ENCODE measurements around the gene ODC1. TPM values are rescaled to one million over a fixed set of nuclear protein-coding genes. Genes with fewer than 3 reads are reported as not detected.

Gene ODC1
- total and polyA plus RNA-seq, 2 experiments from 2014 or later = 23.3 to 70.3 TPM

DNA sequence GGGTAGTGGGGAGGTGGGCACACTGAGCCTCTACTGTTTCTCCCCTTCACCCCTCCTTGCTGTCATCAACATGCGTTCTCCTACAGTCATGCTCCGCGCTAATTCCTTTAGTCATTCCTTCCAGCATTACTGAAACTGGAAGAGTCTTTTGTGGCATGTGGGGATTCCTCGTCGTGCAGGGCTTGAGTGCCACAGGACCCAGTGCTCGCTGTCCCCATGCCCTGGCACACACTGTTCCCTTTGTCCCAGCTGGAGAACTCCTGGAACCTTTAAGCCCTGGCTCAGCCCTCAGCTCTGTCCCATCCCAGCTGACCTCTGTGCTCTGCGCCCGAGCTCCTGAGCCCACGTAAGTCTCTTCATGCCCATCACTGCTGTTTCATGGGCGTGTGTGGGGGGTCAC lies 42.1 kb downstream of the ODC1 start:
- no peaks in the 10 kb centered on the region for H3F3A ChIP-seq (replicated peaks; ENCODE audit: low read depth)
- no peak overlapping the region for H2AFZ ChIP-seq
- H4K20me1 ChIP-seq (replicated peaks; ENCODE audit: insufficient read depth) = no peaks in the 10 kb centered on the region
- Mint-ChIP-seq H3K27ac (no peak overlapping the region), H3K27me3 (ENCODE audit: insufficient read depth, low read depth, poor library complexity) (peaks cover 9% of the 10 kb centered on the region), H3K4me1 (peaks cover 14% of the 10 kb centered on the region), H3K36me3 (ENCODE audit: low read depth) (no peaks in the 10 kb centered on the region; the same call in 2 of the 3 replicates), H3K9me3 (no peaks in the 10 kb centered on the region), H3K4me3 (no peak overlapping the region)
- no peak for TF ChIP-seq STAT1 (IDR thresholded peaks at IDR 0.05; ENCODE audit: unreplicated experiment)
- TF ChIP-seq NANOG (IDR thresholded peaks at IDR 0.05; ENCODE audit: borderline replicate concordance) = no peak
- TF ChIP-seq, protein P1, sequence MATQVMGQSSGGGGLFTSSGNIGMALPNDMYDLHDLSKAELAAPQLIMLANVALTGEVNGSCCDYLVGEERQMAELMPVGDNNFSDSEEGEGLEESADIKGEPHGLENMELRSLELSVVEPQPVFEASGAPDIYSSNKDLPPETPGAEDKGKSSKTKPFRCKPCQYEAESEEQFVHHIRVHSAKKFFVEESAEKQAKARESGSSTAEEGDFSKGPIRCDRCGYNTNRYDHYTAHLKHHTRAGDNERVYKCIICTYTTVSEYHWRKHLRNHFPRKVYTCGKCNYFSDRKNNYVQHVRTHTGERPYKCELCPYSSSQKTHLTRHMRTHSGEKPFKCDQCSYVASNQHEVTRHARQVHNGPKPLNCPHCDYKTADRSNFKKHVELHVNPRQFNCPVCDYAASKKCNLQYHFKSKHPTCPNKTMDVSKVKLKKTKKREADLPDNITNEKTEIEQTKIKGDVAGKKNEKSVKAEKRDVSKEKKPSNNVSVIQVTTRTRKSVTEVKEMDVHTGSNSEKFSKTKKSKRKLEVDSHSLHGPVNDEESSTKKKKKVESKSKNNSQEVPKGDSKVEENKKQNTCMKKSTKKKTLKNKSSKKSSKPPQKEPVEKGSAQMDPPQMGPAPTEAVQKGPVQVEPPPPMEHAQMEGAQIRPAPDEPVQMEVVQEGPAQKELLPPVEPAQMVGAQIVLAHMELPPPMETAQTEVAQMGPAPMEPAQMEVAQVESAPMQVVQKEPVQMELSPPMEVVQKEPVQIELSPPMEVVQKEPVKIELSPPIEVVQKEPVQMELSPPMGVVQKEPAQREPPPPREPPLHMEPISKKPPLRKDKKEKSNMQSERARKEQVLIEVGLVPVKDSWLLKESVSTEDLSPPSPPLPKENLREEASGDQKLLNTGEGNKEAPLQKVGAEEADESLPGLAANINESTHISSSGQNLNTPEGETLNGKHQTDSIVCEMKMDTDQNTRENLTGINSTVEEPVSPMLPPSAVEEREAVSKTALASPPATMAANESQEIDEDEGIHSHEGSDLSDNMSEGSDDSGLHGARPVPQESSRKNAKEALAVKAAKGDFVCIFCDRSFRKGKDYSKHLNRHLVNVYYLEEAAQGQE (IDR thresholded peaks at IDR 0.05; ENCODE audit: unreplicated experiment) = no peak
- TF ChIP-seq EZH2 (IDR thresholded peaks at IDR 0.05; ENCODE audit: low read depth, unreplicated experiment) = no peak
- no peak overlapping the region for H3K27ac ChIP-seq (ENCODE audit: low read depth)
- no peak overlapping the region for H3K4me3 ChIP-seq
- H3K9me2 ChIP-seq (ENCODE audit: insufficient read depth) = no peaks in the 10 kb centered on the region
- no peak overlapping the region for H3K4me2 ChIP-seq
- ATAC-seq (no peak), DNase-seq (ENCODE audit: low spot score) (no peak)
- H3K36me3 ChIP-seq (ENCODE audit: insufficient read depth) = no peaks in the 10 kb centered on the region
- no peaks in the 10 kb centered on the region for H3K79me2 ChIP-seq (replicated peaks; ENCODE audit: insufficient read depth)
- no peaks in the 10 kb centered on the region; the same call in 1 of the 2 replicates for H3K4me1 ChIP-seq (ENCODE audit: insufficient read depth)
- H3K27me3 ChIP-seq (ENCODE audit: insufficient read depth) = no peaks in the 10 kb centered on the region

DNA sequence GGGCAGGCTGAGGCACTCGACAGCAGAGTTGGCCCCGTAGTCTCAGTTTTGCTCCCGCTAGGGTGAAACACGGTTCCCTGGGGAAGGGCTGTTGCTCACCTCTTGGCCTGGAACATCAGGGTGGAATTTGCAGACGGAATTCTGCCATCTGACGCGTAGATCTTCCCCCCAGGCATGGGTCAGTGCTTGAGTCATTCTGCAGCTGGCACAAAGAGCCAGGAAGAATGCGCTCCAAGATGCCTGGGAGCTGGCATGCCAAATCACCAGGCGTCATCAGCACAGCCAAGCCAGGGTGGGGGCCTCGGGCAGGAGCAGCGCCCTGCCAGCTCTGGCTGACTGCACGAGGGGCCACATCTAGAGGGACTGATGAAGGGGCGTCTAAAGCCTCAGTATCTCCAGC lies 42.7 kb downstream of the ODC1 start:
- Histone ChIP-seq H4K20me1 (replicated peaks; ENCODE audit: insufficient read depth) (no peaks in the 10 kb centered on the region), H3K36me3 (ENCODE audit: insufficient read depth) (no peaks in the 10 kb centered on the region), H3K4me2 (no peak overlapping the region), H3K4me3 (no peak overlapping the region), H3K4me1 (ENCODE audit: insufficient read depth) (no peaks in the 10 kb centered on the region; the same call in 1 of the 2 replicates), H3K9me2 (ENCODE audit: insufficient read depth) (no peaks in the 10 kb centered on the region), H3F3A (replicated peaks; ENCODE audit: low read depth) (no peaks in the 10 kb centered on the region), H3K79me2 (replicated peaks; ENCODE audit: insufficient read depth) (no peaks in the 10 kb centered on the region), H3K27ac (ENCODE audit: low read depth) (no peak overlapping the region), H2AFZ (no peak overlapping the region), H3K27me3 (ENCODE audit: insufficient read depth) (no peaks in the 10 kb centered on the region)
- no peaks in the 10 kb centered on the region for H3K9me3 Mint-ChIP-seq
- H3K27ac Mint-ChIP-seq = no peak overlapping the region
- no peak for ATAC-seq
- DNase-seq (ENCODE audit: low spot score) = no peak
- peaks cover 13% of the 10 kb centered on the region for H3K4me1 Mint-ChIP-seq
- no peak for TF ChIP-seq ZNF331 (CRISPR knock-in tag; IDR thresholded peaks at IDR 0.05; ENCODE audit: low read depth)
- H3K27me3 Mint-ChIP-seq (ENCODE audit: insufficient read depth, low read depth, poor library complexity) = peaks cover 10% of the 10 kb centered on the region
- no peaks in the 10 kb centered on the region; the same call in 2 of the 3 replicates for H3K36me3 Mint-ChIP-seq (ENCODE audit: low read depth)
- no peak overlapping the region for H3K4me3 Mint-ChIP-seq
